ENCODE data around the gene GPR156. TPM values are rescaled to one million over a fixed set of nuclear protein-coding genes. Genes with fewer than 3 reads are reported as not detected.

GPR156 gene
- total and polyA plus RNA-seq, 10 of the 15 experiments (the other 5 are each of a cell fraction or from before 2014, with no cell fraction given) = 0.08 to 0.15 (median 0.11) TPM; not detected in 6

GRCh38 chr3:120167488-120167887 lies 117.5 kb downstream of the GPR156 start:
- H3K79me2 ChIP-seq (ENCODE audit: control insufficient read depth, insufficient read depth, low read length) = no peaks in the 10 kb centered on the region
- no TSS peak for BruUV-seq (replicated peaks)
- ChIA-PET CTCF (no interaction called here), RAD21 (ENCODE audit: unreplicated experiment) (no interaction called here), POLR2A (no interaction called here), SMC1A (ENCODE audit: uncharacterized antibody, unreplicated experiment) (no interaction called here)
- no peak overlapping the region for H2AFZ ChIP-seq (ENCODE audit: control insufficient read depth, low read depth, low read length)
- in situ Hi-C loops (cut with MboI) = no loop called here
- H3K9ac ChIP-seq (ENCODE audit: control insufficient read depth, insufficient read depth, low read length) = no peak overlapping the region
- no peak overlapping the region for H3K27ac ChIP-seq (ENCODE audit: control insufficient read depth, insufficient read depth)
- H3K4me3 ChIP-seq = no peak overlapping the region
- H3K36me3 ChIP-seq (ENCODE audit: control insufficient read depth in 2 of 2, insufficient read depth in 2 of 2, low read length in 1 of 2) = no peaks in the 10 kb centered on the region
- TF ChIP-seq KLF5 (IDR thresholded peaks at IDR 0.05; ENCODE audit: partially characterized antibody) (no peak), SMAD1 (IDR thresholded peaks at IDR 0.05; ENCODE audit: low read depth, partially characterized antibody) (no peak), TARDBP (IDR thresholded peaks at IDR 0.05; ENCODE audit: borderline replicate concordance) (no peak), SIN3A (IDR thresholded peaks at IDR 0.05; ENCODE audit: low read depth, low read length) (no peak), MYB (IDR thresholded peaks at IDR 0.05; ENCODE audit: borderline replicate concordance, low read depth, low read length) (no peak), MAX (IDR thresholded peaks at IDR 0.05; ENCODE audit: low read depth, low read length) (no peak), CBX3 (IDR thresholded peaks at IDR 0.05; ENCODE audit: borderline replicate concordance, low read depth) (no peak), ESRRA (IDR thresholded peaks at IDR 0.05; ENCODE audit: low read length) (no peak), RCOR1 (conservative IDR thresholded peaks at IDR 0.05; ENCODE audit: low read depth, low read length) (no peak), NRF1 (conservative IDR thresholded peaks at IDR 0.05; ENCODE audit: low read depth, low read length) (no peak), ZNF274 (IDR thresholded peaks at IDR 0.05; ENCODE audit: insufficient read depth, insufficient read length) (no peak), SREBF2 (IDR thresholded peaks at IDR 0.05; ENCODE audit: low read length) (no peak), CHD1 (IDR thresholded peaks at IDR 0.05; ENCODE audit: low read depth, low read length) (no peak), BRCA1 (IDR thresholded peaks at IDR 0.05; ENCODE audit: low read depth, low read length) (no peak), SKIL (IDR thresholded peaks at IDR 0.05; ENCODE audit: low read depth, poor library complexity, severe bottlenecking) (no peak), RB1 (IDR thresholded peaks at IDR 0.05; ENCODE audit: borderline replicate concordance) (no peak), SREBF1 (IDR thresholded peaks at IDR 0.05; ENCODE audit: low read length) (no peak), SMARCA5 (IDR thresholded peaks at IDR 0.05) (no peak)
- intact Hi-C loops (cut with micrococcal nuclease; ENCODE audit: unreplicated experiment) = no loop called here
- no peak for FAIRE-seq
- H3K27me3 ChIP-seq (replicated peaks in 1 of 2; ENCODE audit: control insufficient read depth in 2 of 2, insufficient read depth in 2 of 2, low read length in 1 of 2) = no peaks in the 10 kb centered on the region
- H3K4me1 ChIP-seq (ENCODE audit: control insufficient read depth, insufficient read depth, low read length) = no peaks in the 10 kb centered on the region
- no peaks in the 10 kb centered on the region for H4K20me1 ChIP-seq (ENCODE audit: control insufficient read depth, insufficient read depth)
- DNase-seq (ENCODE audit: low read depth, low spot score) = no peak
- WGBS (ENCODE audit: insufficient coverage, insufficient replicate concordance, low lambda C conversion rate, missing lambda C conversion rate) = 58% methylated on average over 10 of the region's 10 CpGs
- H3K9me3 ChIP-seq (replicated peaks; ENCODE audit: control insufficient read depth, insufficient read depth, low read length) = no peaks in the 10 kb centered on the region
- no peak overlapping the region for H3K4me2 ChIP-seq (ENCODE audit: control insufficient read depth, insufficient read depth)
- ATAC-seq = no peak

Data from GM12878 (cell line).